Loucy (cell line): ENCODE measurements around the gene ACHE.

Experiments
- H2AFZ ChIP-seq: fragments of 200-600 bp; sonication (generic); 2 replicates; pipeline ENCODE4 v1.6.0; 2016; ENCODE audit warnings: antibody characterized with exemption, mild to moderate bottlenecking, low read length, moderate library complexity
- H3F3A ChIP-seq: fragments of 200-600 bp; 2 replicates; pipeline ENCODE4 v1.6.0; 2016; ENCODE audit warnings: antibody characterized with exemption, low read depth, mild to moderate bottlenecking
- H3K27me3 ChIP-seq: fragments of 200-600 bp; sonication (generic); 2 replicates; pipeline ENCODE4 v1.6.1; 2014; ENCODE audit warnings: low read length, mild to moderate bottlenecking; ENCODE audit not compliant: insufficient read depth, poor library complexity, severe bottlenecking
- H3K36me3 ChIP-seq: fragments of 200-600 bp; sonication (generic); 2 replicates; pipeline ENCODE4 v1.6.1; 2016; ENCODE audit warnings: low read length; ENCODE audit not compliant: insufficient read depth
- H3K4me1 ChIP-seq: fragments of 200-600 bp; sonication (generic); 2 replicates; pipeline ENCODE4 v1.5.1; 2014; ENCODE audit warnings: low read length, mild to moderate bottlenecking; ENCODE audit not compliant: insufficient read depth, poor library complexity, severe bottlenecking
- H3K4me2 ChIP-seq: fragments of 200-600 bp; sonication (generic); 2 replicates; pipeline ENCODE4 v1.6.0; 2014; ENCODE audit warnings: antibody characterized with exemption, low read length, low read depth, mild to moderate bottlenecking; ENCODE audit not compliant: poor library complexity, severe bottlenecking
- H3K4me3 ChIP-seq: fragments of 200-600 bp; sonication (generic); 2 replicates; pipeline ENCODE4 v1.5.1; 2014; ENCODE audit warnings: low read length, mild to moderate bottlenecking, mixed read lengths; ENCODE audit not compliant: poor library complexity, severe bottlenecking
- H3K79me2 ChIP-seq: fragments of 200-600 bp; sonication (generic); 2 replicates; pipeline ENCODE4 v1.6.1; 2014; ENCODE audit warnings: low read length; ENCODE audit not compliant: insufficient read depth
- H3K9ac ChIP-seq: fragments of 200-600 bp; sonication (generic); 2 replicates; pipeline ENCODE4 v1.6.0; 2014; ENCODE audit warnings: mild to moderate bottlenecking, low read depth, low read length, moderate library complexity; ENCODE audit not compliant: poor library complexity, severe bottlenecking
- H3K9me2 ChIP-seq: fragments of 200-600 bp; sonication (generic); replicated peaks from 2 replicates; pipeline ENCODE4 v1.6.1; 2016; ENCODE audit warnings: low read depth, low read length, mixed read lengths
- H3K9me3 ChIP-seq: fragments of 200-600 bp; sonication (generic); 2 replicates; pipeline ENCODE4 v1.6.1; 2014; ENCODE audit warnings: mild to moderate bottlenecking, antibody characterized with exemption, low read length, low read depth; ENCODE audit not compliant: insufficient read depth
- H4K20me1 ChIP-seq: fragments of 200-600 bp; sonication (generic); 2 replicates; pipeline ENCODE4 v1.6.0; 2014; ENCODE audit warnings: antibody characterized with exemption, low read length, mild to moderate bottlenecking; ENCODE audit not compliant: insufficient read depth, poor library complexity, severe bottlenecking
- CTCF ChIP-seq: fragments of 200-600 bp; sonication (generic); conservative IDR thresholded peaks from 2 replicates; pipeline ENCODE4 v1.5.1; 2014; ENCODE audit warnings: mild to moderate bottlenecking, antibody characterized with exemption, low read length
- EZH2phosphoT487 ChIP-seq: fragments of 200-600 bp; IDR thresholded peaks from 2 replicates; pipeline ENCODE4 v1.6.1; 2018; ENCODE audit warnings: antibody characterized with exemption, mild to moderate bottlenecking, moderate library complexity, borderline replicate concordance

Gene ACHE

GRCh38 chr7:100893910-100894721, 1.6 kb downstream of the ACHE start:
- no peaks in the 10 kb centered on the region for H3F3A ChIP-seq
- no peaks in the 10 kb centered on the region for H3K9me3 ChIP-seq
- no peak overlapping the region for H3K9ac ChIP-seq
- TF ChIP-seq CTCF (no peak), EZH2phosphoT487 (no peak)
- no peaks in the 10 kb centered on the region; the same call in 1 of the 2 replicates for H3K79me2 ChIP-seq
- no peak overlapping the region for H2AFZ ChIP-seq
- H3K9me2 ChIP-seq, result no peaks in the 10 kb centered on the region
- H3K4me1 ChIP-seq, result peaks cover 9% of the 10 kb centered on the region
- no peak overlapping the region for H3K4me3 ChIP-seq
- no peak overlapping the region for H3K4me2 ChIP-seq
- no peaks in the 10 kb centered on the region for H4K20me1 ChIP-seq
- H3K36me3 ChIP-seq, result no peaks in the 10 kb centered on the region; the same call in 1 of the 2 replicates
- no peaks in the 10 kb centered on the region for H3K27me3 ChIP-seq

GRCh38 chr7:100893318-100893895, 2.3 kb downstream of the ACHE start:
- Histone ChIP-seq H3K4me3 (no peak overlapping the region), H3K4me2 (no peak overlapping the region), H3K36me3 (peaks cover 6% of the 10 kb centered on the region; the same call in 1 of the 2 replicates), H3K27me3 (no peaks in the 10 kb centered on the region), H3K4me1 (peaks cover 14% of the 10 kb centered on the region), H3K79me2 (peaks cover 1% of the 10 kb centered on the region; the same call in 1 of the 2 replicates), H3K9me3 (no peaks in the 10 kb centered on the region), H4K20me1 (no peaks in the 10 kb centered on the region), H3F3A (no peaks in the 10 kb centered on the region), H3K9ac (no peak overlapping the region), H2AFZ (no peak overlapping the region), H3K9me2 (no peaks in the 10 kb centered on the region)
- TF ChIP-seq EZH2phosphoT487, result no peak
- no peak for TF ChIP-seq CTCF

DNA sequence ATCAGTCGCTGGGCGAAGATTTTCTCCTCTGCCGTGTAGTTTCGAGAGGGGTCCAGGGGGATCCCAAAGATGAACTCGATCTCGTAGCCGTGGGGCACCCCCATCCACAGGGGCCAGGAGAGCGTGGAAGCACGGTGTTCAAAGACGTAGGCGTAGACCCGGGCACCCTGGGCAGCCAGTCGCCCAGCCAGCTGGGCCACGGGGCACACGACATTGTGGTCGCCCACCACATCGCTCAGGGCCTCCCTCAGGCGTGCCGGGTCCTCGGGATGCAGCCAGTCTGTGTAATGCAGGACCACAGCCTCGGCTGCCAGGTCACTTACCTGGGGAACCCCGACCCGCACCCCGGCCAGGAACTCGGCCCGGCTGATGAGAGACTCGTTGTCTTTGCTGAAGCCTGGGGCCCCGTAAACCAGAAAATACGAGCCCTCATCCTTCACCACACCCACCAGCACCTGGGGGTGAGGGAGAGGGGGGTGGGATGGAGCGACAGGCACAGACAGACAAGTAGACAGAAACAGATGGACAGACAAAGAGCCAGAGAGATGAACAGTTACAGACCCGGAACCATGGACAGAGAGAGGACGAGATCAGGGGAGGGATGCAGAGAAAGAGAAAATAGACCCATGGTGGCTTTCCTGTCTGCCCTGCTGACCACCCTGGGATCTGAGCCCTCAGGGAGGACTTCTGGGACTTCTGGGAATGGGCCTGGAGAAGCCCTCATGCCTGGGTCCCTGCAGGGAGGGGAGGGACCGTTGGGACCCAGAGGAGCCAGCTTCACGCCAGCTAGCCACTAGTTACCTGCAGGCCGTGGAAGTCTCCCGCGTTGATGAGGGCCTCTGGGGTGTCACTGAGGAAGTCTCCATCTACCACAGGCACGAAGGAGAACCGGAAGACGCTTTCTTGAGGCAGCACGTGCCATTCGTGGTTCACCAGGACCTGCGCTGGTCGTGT, 3.0 kb downstream of the ACHE start:
- H3K79me2 ChIP-seq, result peaks cover 3% of the 10 kb centered on the region; the same call in 1 of the 2 replicates
- peaks cover 7% of the 10 kb centered on the region for H4K20me1 ChIP-seq
- TF ChIP-seq EZH2phosphoT487, result no peak
- no peak for TF ChIP-seq CTCF
- H2AFZ ChIP-seq, result no peak overlapping the region
- H3K4me2 ChIP-seq, result no peak overlapping the region
- H3K36me3 ChIP-seq, result peaks cover 14% of the 10 kb centered on the region; the same call in 1 of the 2 replicates
- peaks cover 20% of the 10 kb centered on the region for H3K4me1 ChIP-seq
- H3F3A ChIP-seq, result no peaks in the 10 kb centered on the region
- H3K9ac ChIP-seq, result no peak overlapping the region
- H3K9me3 ChIP-seq, result no peaks in the 10 kb centered on the region
- H3K4me3 ChIP-seq, result no peak overlapping the region
- no peaks in the 10 kb centered on the region for H3K9me2 ChIP-seq
- no peaks in the 10 kb centered on the region for H3K27me3 ChIP-seq
